ENCODE measurements around the gene SNX8. TPM values are rescaled to one million over a fixed set of nuclear protein-coding genes. Genes with fewer than 3 reads are reported as not detected.

The SNX8 gene
- total RNA-seq, 1 donor from 2014 or later: 18.8 TPM

DNA sequence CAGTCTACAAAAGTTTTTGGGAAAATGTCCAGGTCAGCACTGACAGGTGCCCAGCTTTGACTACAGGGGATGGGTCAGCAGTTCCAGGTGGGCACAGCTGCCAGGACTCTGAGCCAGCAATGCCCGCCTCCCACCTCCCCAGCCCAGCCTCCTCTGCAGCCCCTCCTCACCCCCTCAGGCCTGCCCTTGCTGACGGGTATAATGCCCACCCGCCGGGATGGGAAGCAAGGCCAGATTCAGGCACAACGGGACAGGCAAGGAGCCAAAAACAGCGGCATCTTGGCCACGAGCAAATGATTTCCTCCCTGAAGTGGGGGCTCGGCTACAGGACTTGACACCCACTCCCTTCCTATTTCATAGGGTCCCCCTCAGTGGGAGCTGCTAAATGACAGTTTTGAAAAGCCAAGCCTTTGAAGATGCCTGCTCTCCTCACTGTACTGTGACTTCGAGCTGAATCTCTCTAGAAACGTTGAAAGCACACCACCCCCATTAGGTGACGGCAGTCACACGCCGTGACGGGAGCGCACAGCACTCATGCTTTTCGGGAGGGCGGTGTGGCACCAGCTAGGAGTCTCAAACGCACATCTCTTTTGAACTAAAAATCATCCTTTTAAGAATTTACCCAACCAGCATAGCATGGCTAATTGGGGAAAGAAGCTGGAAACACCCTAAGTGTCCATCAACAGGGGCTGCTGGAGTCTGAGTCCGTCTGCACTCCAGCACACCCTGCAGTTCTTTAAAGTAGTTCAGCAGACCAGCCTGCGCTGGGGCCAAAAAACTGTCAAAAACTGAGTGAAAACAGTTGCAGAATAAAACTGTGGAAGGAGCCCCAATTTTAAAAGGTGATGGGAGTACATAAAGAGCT is 111.1 kb downstream of the SNX8 start:
- DNase-seq (ENCODE audit: missing footprints): no peak
- ATAC-seq: no peak
- intact Hi-C loops (cut with DNase I): no loop called here

- DNase-seq (ENCODE audit: missing footprints): no peak
- no peak for ATAC-seq
These were observed 111.9 kb downstream of the SNX8 start for GRCh38 chr7:2202361-2202761.

More at GRCh38 chr7:2202361-2202761, 111.9 kb downstream of the SNX8 start:
- intact Hi-C loops (cut with DNase I): no loop called here

Small RNAs within 50 kb of the gene (microRNA-seq; reads per million reads assigned to microRNA genes)
- not detected for gene MIR6836

Other genes starting within 250 kb of the SNX8 start
- gene MAD1L1, start 81.5 kb downstream of the SNX8 start, total RNA-seq: 19.1 TPM
- 20.7 TPM for gene MRM2, start 72.2 kb downstream of the SNX8 start, total RNA-seq
- 13.6 TPM for gene NUDT1, start 72.2 kb downstream of the SNX8 start, total RNA-seq
- gene EIF3B, start 40.4 kb upstream of the SNX8 start, total RNA-seq: 68.1 TPM
- 13.5 TPM for gene CHST12, start 89.2 kb upstream of the SNX8 start, total RNA-seq
- not detected for gene GRIFIN, start 162.0 kb upstream of the SNX8 start, total RNA-seq
- 6.5 TPM for gene LFNG, start 205.3 kb upstream of the SNX8 start, total RNA-seq
- gene BRAT1, start 241.1 kb upstream of the SNX8 start, total RNA-seq: 14.8 TPM
- gene IQCE, start 244.5 kb upstream of the SNX8 start, total RNA-seq: 11.5 TPM